Fibroblast of lung (primary cell): ENCODE results near the gene CST9. TPM values are rescaled to one million over a fixed set of nuclear protein-coding genes. Genes with fewer than 3 reads are reported as not detected.

Experiments used
- DNase-seq, 2 donors: peaks; one replicate each; pipeline versions ENCODE4 v3.0.0 to v3.0.0-alpha.2; 2010; ENCODE audit warnings: low read depth in 2 of 2
- H2AFZ ChIP-seq: 2 replicates; pipeline ENCODE4 v1.5.1; 2012; ENCODE audit warnings: low read length, control low read depth, inconsistent platforms
- H3K27ac ChIP-seq: 2 replicates; pipeline ENCODE4 v1.5.1; 2011; ENCODE audit warnings: low read length, control low read depth; ENCODE audit not compliant: insufficient read depth
- H3K27me3 ChIP-seq: 2 replicates; pipeline ENCODE4 v1.5.1; 2011; ENCODE audit warnings: mild to moderate bottlenecking, low read length; ENCODE audit not compliant: control insufficient read depth, insufficient read depth
- H3K36me3 ChIP-seq: 2 replicates; pipeline ENCODE4 v1.5.1; 2011; ENCODE audit warnings: low read length; ENCODE audit not compliant: control insufficient read depth, insufficient read depth
- H3K4me1 ChIP-seq: 2 replicates; pipeline ENCODE4 v1.5.1; 2011; ENCODE audit warnings: low read length; ENCODE audit not compliant: control insufficient read depth, insufficient read depth; ENCODE audit errors: extremely low read depth
- H3K4me2 ChIP-seq: 2 replicates; pipeline ENCODE4 v1.5.1; 2011; ENCODE audit warnings: low read length, control low read depth; ENCODE audit not compliant: insufficient read depth; ENCODE audit errors: extremely low read depth
- H3K4me3 ChIP-seq, 4 experiments: fragments of 200-600 bp in 1 of 4; sonication (generic) in 1 of 4; replicated peaks in 1 of 4; 2 replicates each; pipeline ENCODE4 v1.5.1; 2011 to 2016; ENCODE audit warnings: low read length in 4 of 4, low read depth in 3 of 4, mild to moderate bottlenecking in 3 of 4, control low read depth in 2 of 4, inconsistent platforms in 1 of 4, mixed read lengths in 1 of 4; ENCODE audit not compliant: insufficient read depth in 1 of 4; ENCODE audit errors: control extremely low read depth in 1 of 4
- H3K79me2 ChIP-seq: 2 replicates; pipeline ENCODE4 v1.5.1; 2012; ENCODE audit warnings: mild to moderate bottlenecking, low read length, inconsistent platforms; ENCODE audit not compliant: control insufficient read depth, insufficient read depth
- H3K9ac ChIP-seq: 2 replicates; pipeline ENCODE4 v1.5.1; 2011; ENCODE audit warnings: mild to moderate bottlenecking, low read length, control low read depth; ENCODE audit not compliant: insufficient read depth
- H3K9me3 ChIP-seq: 2 replicates; pipeline ENCODE4 v1.5.1; 2012; ENCODE audit warnings: low read depth, low read length; ENCODE audit not compliant: control insufficient read depth, insufficient read depth
- H4K20me1 ChIP-seq: 2 replicates; pipeline ENCODE4 v1.5.1; 2011; ENCODE audit warnings: low read length; ENCODE audit not compliant: control insufficient read depth, insufficient read depth; ENCODE audit errors: extremely low read depth
- EZH2 ChIP-seq: IDR thresholded peaks from 2 replicates; pipeline ENCODE4 v1.5.1; 2012; ENCODE audit warnings: low read length, control low read depth, mild to moderate bottlenecking; ENCODE audit errors: missing control alignments
- polyA plus RNA-seq, 2 donors: library from polyadenylated mRNA; depleted of rRNA in 1 of 2; stranded (reverse) in 1 of 2; unstranded in 1 of 2; fragments of >200 nt; gene quantifications; 2 replicates each; pipeline ENCODE4 v1.2.1, GENCODE V29; 2011 to 2012; ENCODE audit warnings: missing spikeins in 1 of 2
- total RNA-seq: library from RNA; depleted of rRNA; stranded (reverse); fragments of >200 nt; gene quantifications from 2 replicates; pipeline ENCODE4 v1.2.1, GENCODE V29; 2014
- TF ChIP-seq, protein P1 (sequence below), 2 donors: IDR thresholded peaks in 1 of 2; conservative IDR thresholded peaks in 1 of 2; 1 replicate in 1 of 2; 2 replicates in 1 of 2; pipeline ENCODE4 v1.5.1; 2011 to 2012; ENCODE audit warnings: low read length in 2 of 2, control low read depth in 1 of 2, inconsistent platforms in 1 of 2, low read depth in 1 of 2, mild to moderate bottlenecking in 1 of 2

The CST9 gene
- total and polyA plus RNA-seq, 2 donors (not counting 1 experiment from before 2014, with no cell fraction given), result not detected

DNA sequence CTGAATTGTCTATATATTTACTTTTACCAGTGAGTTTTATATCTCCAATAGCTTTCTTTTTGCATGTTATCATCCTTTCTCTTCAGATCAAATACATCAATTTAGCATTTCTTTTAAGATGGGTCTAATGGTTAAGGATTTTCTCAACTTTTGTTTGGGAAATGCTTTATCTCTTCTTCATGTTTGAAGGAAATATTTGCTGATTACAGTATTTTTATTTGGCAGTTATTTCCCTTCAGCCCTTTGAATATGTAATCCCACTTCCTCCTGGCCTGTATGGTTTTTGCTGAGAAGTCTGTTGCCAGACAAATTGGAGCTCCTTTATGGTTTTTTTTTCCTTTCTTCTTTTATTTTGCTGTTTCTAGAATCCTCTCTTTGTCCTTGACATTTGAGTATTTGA, 30.7 kb downstream of the CST9 start:
- Histone ChIP-seq H2AFZ (no peak overlapping the region), H3K27ac (no peak overlapping the region), H3K4me2 (no peak overlapping the region), H3K9me3 (no peaks in the 10 kb centered on the region), H3K9ac (no peak overlapping the region), H4K20me1 (no peaks in the 10 kb centered on the region), H3K27me3 (no peaks in the 10 kb centered on the region), H3K4me3 (no peak overlapping the region), H3K79me2 (no peaks in the 10 kb centered on the region), H3K4me1 (no peaks in the 10 kb centered on the region), H3K36me3 (no peaks in the 10 kb centered on the region)
- TF ChIP-seq, protein P1, sequence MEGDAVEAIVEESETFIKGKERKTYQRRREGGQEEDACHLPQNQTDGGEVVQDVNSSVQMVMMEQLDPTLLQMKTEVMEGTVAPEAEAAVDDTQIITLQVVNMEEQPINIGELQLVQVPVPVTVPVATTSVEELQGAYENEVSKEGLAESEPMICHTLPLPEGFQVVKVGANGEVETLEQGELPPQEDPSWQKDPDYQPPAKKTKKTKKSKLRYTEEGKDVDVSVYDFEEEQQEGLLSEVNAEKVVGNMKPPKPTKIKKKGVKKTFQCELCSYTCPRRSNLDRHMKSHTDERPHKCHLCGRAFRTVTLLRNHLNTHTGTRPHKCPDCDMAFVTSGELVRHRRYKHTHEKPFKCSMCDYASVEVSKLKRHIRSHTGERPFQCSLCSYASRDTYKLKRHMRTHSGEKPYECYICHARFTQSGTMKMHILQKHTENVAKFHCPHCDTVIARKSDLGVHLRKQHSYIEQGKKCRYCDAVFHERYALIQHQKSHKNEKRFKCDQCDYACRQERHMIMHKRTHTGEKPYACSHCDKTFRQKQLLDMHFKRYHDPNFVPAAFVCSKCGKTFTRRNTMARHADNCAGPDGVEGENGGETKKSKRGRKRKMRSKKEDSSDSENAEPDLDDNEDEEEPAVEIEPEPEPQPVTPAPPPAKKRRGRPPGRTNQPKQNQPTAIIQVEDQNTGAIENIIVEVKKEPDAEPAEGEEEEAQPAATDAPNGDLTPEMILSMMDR (conservative IDR thresholded peaks at IDR 0.05 in 1 of 2, IDR thresholded peaks at IDR 0.05 in 1 of 2; ENCODE audit: low read depth in 1 of 2, low read length in 2 of 2), result no peak
- DNase-seq, result no peak

DNA sequence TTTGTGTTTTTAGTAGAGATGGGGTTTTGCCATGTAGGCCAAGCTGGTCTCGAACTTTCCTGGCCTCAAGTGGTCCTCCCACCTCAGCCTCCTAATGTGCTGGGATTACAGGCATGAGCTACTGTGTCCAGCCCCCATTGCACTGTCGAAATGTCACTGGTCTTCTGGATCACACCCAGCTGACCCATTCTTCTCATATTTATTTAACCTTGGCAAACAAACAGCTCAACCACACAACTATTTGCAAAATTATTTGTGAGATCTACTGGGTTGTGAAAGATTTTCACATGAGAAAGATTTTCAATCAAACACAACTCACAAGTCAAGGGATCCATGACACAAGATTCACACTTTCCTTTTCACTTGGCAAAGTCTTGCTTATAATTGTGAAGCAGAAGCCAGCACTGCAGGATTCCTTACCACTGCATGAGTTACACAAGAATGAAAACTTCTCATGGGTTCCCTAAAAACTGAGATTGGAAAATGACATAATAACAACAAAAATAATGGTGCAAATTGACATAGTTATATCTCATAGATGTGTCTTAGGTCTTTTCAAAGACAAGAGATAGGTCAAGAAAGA, 35.4 kb downstream of the CST9 start:
- Histone ChIP-seq H4K20me1 (no peaks in the 10 kb centered on the region), H3K4me1 (no peaks in the 10 kb centered on the region), H3K4me2 (no peak overlapping the region), H3K9me3 (no peaks in the 10 kb centered on the region), H3K79me2 (no peaks in the 10 kb centered on the region), H3K27me3 (no peaks in the 10 kb centered on the region), H3K27ac (no peak overlapping the region), H3K4me3 (no peak overlapping the region), H2AFZ (no peak overlapping the region), H3K9ac (no peak overlapping the region), H3K36me3 (no peaks in the 10 kb centered on the region)
- TF ChIP-seq, protein P1 (conservative IDR thresholded peaks at IDR 0.05 in 1 of 2, IDR thresholded peaks at IDR 0.05 in 1 of 2; ENCODE audit: low read depth in 1 of 2, low read length in 2 of 2), result no peak
- TF ChIP-seq EZH2, result no peak
- no peak for DNase-seq

DNA sequence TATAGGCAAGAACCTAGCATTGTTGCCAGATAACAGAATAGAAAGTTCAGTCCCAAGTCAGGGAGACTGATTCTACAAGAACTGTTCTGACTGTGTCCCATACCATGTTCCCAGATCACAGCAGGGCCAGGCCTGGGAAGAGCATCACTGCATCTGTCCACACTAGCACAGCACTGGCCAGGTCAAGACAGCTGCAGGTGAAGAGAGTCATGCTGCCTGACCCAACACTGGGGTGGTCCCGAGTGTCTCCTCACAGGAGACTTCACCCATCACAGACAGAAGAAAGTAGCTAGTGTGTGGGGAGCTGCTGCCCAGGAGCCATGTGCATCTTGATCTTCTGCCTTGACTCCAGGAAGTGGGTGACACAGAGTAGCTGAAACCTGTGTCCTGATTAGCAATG, 36.1 kb downstream of the CST9 start:
- Histone ChIP-seq H3K27me3 (no peaks in the 10 kb centered on the region), H2AFZ (no peak overlapping the region), H4K20me1 (no peaks in the 10 kb centered on the region), H3K4me2 (no peak overlapping the region), H3K4me1 (no peaks in the 10 kb centered on the region), H3K36me3 (no peaks in the 10 kb centered on the region), H3K27ac (no peak overlapping the region), H3K4me3 (no peak overlapping the region), H3K9me3 (no peaks in the 10 kb centered on the region), H3K9ac (no peak overlapping the region), H3K79me2 (no peaks in the 10 kb centered on the region)
- TF ChIP-seq, protein P1 (conservative IDR thresholded peaks at IDR 0.05 in 1 of 2, IDR thresholded peaks at IDR 0.05 in 1 of 2; ENCODE audit: low read depth in 1 of 2, low read length in 2 of 2), result no peak
- no peak for TF ChIP-seq EZH2
- DNase-seq, result no peak
